Body of pancreas (tissue), 4 donors: ENCODE data around the gene F12. TPM values are rescaled to one million over a fixed set of nuclear protein-coding genes. Genes with fewer than 3 reads are reported as not detected.

Source experiments
- ATAC-seq: fragments of 150-250 bp; one replicate; pipeline ENCODE4 v1.9.1; 2016
- DNase-seq, 4 donors: peaks; one replicate each; pipeline ENCODE4 v3.0.0-alpha.2; 2019
- H3K27ac ChIP-seq, 4 donors: fragments of 200-600 bp; sonication (generic); 1 replicate in 3 of 4; 2 replicates in 1 of 4; pipeline versions ENCODE4 v1.5.1 to v1.6.1; 2016 to 2019; ENCODE audit warnings: mild to moderate bottlenecking in 1 of 4, mixed read lengths in 1 of 4, moderate library complexity in 1 of 4
- H3K27me3 ChIP-seq, 2 donors: fragments of 200-600 bp; sonication (generic); one replicate each; pipeline ENCODE4 v1.6.0; 2016; ENCODE audit warnings: mild to moderate bottlenecking in 1 of 2
- H3K36me3 ChIP-seq, 2 donors: fragments of 200-600 bp; sonication (generic); replicated peaks in 1 of 2; 2 replicates each; pipeline ENCODE4 v1.5.1; 2016; ENCODE audit warnings: low read depth in 2 of 2; ENCODE audit not compliant: insufficient read depth in 1 of 2
- H3K4me1 ChIP-seq: fragments of 200-600 bp; sonication (generic); one replicate; pipeline ENCODE4 v1.6.0; 2016
- H3K4me3 ChIP-seq, 2 donors: fragments of 200-600 bp; sonication (generic); 1 replicate in 1 of 2; 2 replicates in 1 of 2; pipeline ENCODE4 v1.5.1; 2016 to 2019
- H3K9me3 ChIP-seq, 3 donors: fragments of 200-600 bp; sonication (generic); 1 replicate in 2 of 3; 2 replicates in 1 of 3; pipeline ENCODE4 v1.5.1; 2016
- CTCF ChIP-seq, 7 experiments: fragments of 450-650 bp in 4 of 7; fragments of 200-600 bp in 3 of 7; sonication (generic) in 3 of 7; IDR thresholded peaks; one replicate each; pipeline ENCODE4 v1.5.1; 2016 to 2019; ENCODE audit warnings: antibody characterized with exemption in 7 of 7
- POLR2A ChIP-seq, 3 donors: fragments of 450-650 bp; IDR thresholded peaks; one replicate each; pipeline ENCODE4 v1.6.1; 2016; ENCODE audit warnings: antibody characterized with exemption in 3 of 3, mild to moderate bottlenecking in 2 of 3
- WGBS, 2 donors: methylation state at CpG; one replicate each; pipeline ENCODE4 v1.1.5; 2017; 5-methylcytosine and 5-hydroxymethylcytosine counted together
- intact Hi-C: fragments of 100-400 bp; cut with DNase I; formaldehyde crosslinking; loops from one replicate; pipeline ENCODE4 v1.15.1; 2023
- total RNA-seq, 2 donors: library from RNA; depleted of rRNA; stranded (reverse); fragments of >200 nt; gene quantifications; one replicate each; pipeline ENCODE4 v1.1.0, GENCODE V29; 2016

F12 gene
- total RNA-seq, 2 donors from 2014 or later: 0.33 to 4.4 TPM

GRCh38 chr5:177357459-177358351, 51.7 kb downstream of the F12 start, which contains the start of gene RGS14:
RGS14 (plus strand) TSS chr5:177357924; CDS start chr5:177358025, 101 bp downstream.
- DNase-seq (peak in 1 of 4 donors; percentile 35), ATAC-seq (no peak)
- Histone ChIP-seq H3K27me3 (no peaks in the 10 kb centered on the region), H3K36me3 (no peaks in the 10 kb centered on the region), H3K27ac (no peak within 1 kb of the TSS), H3K9me3 (no peaks in the 10 kb centered on the region), H3K4me1 (peaks cover 7% of the 10 kb centered on the region), H3K4me3 (no peak within 1 kb of the TSS)
- intact Hi-C loops: loop anchor here (5.0 kb wide), 1 partner anchor 35 kb away; no protein-coding TSS in a partner anchor
- TF ChIP-seq CTCF (IDR thresholded peaks at IDR 0.05) (no peak), POLR2A (IDR thresholded peaks at IDR 0.05) (no peak)
- 46 to 61% methylated on average over 15 to 37 of the region's 37 CpGs for WGBS, 2 donors

- WGBS, 2 donors: 76 to 95% methylated on average over 5 of the region's 5 CpGs
- H3K36me3 ChIP-seq: no peaks in the 10 kb centered on the region
- ATAC-seq: no peak
- peaks cover 4% of the 10 kb centered on the region for H3K4me1 ChIP-seq
- TF ChIP-seq CTCF (IDR thresholded peaks at IDR 0.05) (no peak), POLR2A (IDR thresholded peaks at IDR 0.05) (no peak)
- no peak overlapping the region for H3K4me3 ChIP-seq
- no peaks in the 10 kb centered on the region for H3K9me3 ChIP-seq
- intact Hi-C loops: loop anchor here (5.0 kb wide), 1 partner anchor 35 kb away; no protein-coding TSS in a partner anchor
- H3K27ac ChIP-seq: no peak overlapping the region
- DNase-seq: no peak
- no peaks in the 10 kb centered on the region for H3K27me3 ChIP-seq
These were observed 52.3 kb downstream of the F12 start for GRCh38 chr5:177357146-177357458.

DNA sequence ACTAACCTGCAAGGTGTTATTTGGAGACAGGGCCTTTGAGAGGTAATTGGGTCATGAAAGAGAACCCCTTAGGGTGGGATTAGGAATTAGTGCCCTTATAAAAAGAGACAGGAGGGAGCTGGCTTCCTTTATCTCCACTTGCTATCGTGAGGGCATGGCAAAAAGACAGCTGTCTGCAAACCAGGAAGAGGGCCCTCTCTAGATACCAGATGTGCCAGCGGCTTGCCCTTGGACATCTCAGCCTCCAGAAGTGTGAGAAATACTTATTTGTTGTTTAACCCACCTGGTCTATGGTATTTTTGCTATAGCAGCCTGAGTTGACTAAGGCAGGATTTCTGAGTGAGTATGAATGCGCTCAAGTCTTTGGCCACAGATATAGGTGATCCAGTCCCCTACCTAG, 52.6 kb downstream of the F12 start:
- intact Hi-C loops: loop anchor here (5.0 kb wide), 1 partner anchor 34 kb away; no protein-coding TSS in a partner anchor
- Histone ChIP-seq H3K4me3 (no peak overlapping the region), H3K4me1 (peaks cover 5% of the 10 kb centered on the region), H3K36me3 (no peaks in the 10 kb centered on the region), H3K9me3 (no peaks in the 10 kb centered on the region), H3K27me3 (no peaks in the 10 kb centered on the region), H3K27ac (no peak overlapping the region)
- ATAC-seq: no peak
- WGBS, 2 donors: 63 to 75% methylated on average over 3 of the region's 3 CpGs
- DNase-seq: no peak
- TF ChIP-seq CTCF (IDR thresholded peaks at IDR 0.05): no peak
- no peak for TF ChIP-seq POLR2A (IDR thresholded peaks at IDR 0.05)

DNA sequence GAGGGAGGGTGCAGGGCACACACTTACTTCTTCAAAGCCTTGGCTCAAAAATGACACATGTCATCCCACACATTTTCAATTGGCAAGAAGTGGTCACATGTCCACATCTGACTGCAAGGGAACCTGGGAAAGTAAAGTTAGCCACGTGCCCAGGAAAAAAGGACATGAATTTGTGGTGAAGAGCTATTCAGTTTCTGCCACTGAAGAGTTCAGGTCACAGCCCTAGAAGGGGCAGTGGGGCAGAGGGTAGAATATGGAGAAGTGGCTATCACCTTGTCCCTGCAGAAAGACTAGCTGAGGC, 53.5 kb downstream of the F12 start:
- Histone ChIP-seq H3K27me3 (no peaks in the 10 kb centered on the region), H3K36me3 (no peaks in the 10 kb centered on the region), H3K9me3 (no peaks in the 10 kb centered on the region), H3K4me3 (no peak overlapping the region), H3K4me1 (peaks cover 5% of the 10 kb centered on the region), H3K27ac (no peak overlapping the region)
- intact Hi-C loops: loop anchor here (5.0 kb wide), 1 partner anchor 34 kb away; no protein-coding TSS in a partner anchor
- no peak for ATAC-seq
- TF ChIP-seq CTCF (IDR thresholded peaks at IDR 0.05) (no peak), POLR2A (IDR thresholded peaks at IDR 0.05) (no peak)
- WGBS, 2 donors: 10 to 26% methylated on average over 1 of the region's 1 CpG
- DNase-seq: no peak
